Measurements from ENCODE around the gene ARHGAP24. TPM values are rescaled to one million over a fixed set of nuclear protein-coding genes. Genes with fewer than 3 reads are reported as not detected.

The ARHGAP24 gene
- total and polyA plus RNA-seq, 2 experiments from 2014 or later = 0.21 to 0.36 TPM

DNA sequence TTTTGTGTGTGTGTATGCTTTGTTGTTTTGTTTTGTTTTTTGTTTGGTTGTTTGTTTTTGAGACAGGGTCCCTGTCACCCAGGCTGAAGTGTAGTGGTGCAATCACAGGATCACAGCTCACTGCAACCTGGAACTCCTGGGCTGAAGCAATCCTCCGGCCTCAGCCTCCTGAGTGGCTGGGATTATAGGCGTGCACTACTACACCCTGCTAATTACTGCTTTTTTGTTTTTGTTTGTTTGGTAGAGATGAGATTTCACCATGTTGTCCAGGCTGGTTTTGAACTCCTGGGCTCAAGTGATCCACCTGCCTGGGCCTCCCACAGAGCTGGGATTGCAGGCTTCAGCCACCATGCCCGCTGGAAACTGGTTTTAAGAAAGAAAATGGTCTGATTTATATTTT, 44.7 kb upstream of the ARHGAP24 start:
- H3F3A ChIP-seq (replicated peaks; ENCODE audit: low read depth) = no peaks in the 10 kb centered on the region
- Mint-ChIP-seq H3K27ac (no peak overlapping the region), H3K4me3 (no peak overlapping the region), H3K27me3 (ENCODE audit: insufficient read depth, low read depth, poor library complexity) (peaks cover 6% of the 10 kb centered on the region), H3K36me3 (ENCODE audit: low read depth) (no peaks in the 10 kb centered on the region), H3K9me3 (no peaks in the 10 kb centered on the region; the same call in 2 of the 3 replicates), H3K4me1 (peaks cover 17% of the 10 kb centered on the region; the same call in 2 of the 3 replicates)
- no peak overlapping the region for H3K27ac ChIP-seq (ENCODE audit: low read depth)
- no peaks in the 10 kb centered on the region for H4K20me1 ChIP-seq (replicated peaks; ENCODE audit: insufficient read depth)
- ATAC-seq (no peak), DNase-seq (ENCODE audit: low spot score) (no peak)
- no peak overlapping the region for H3K4me2 ChIP-seq
- no peaks in the 10 kb centered on the region for H3K79me2 ChIP-seq (replicated peaks; ENCODE audit: insufficient read depth)
- no peaks in the 10 kb centered on the region for H3K36me3 ChIP-seq (ENCODE audit: insufficient read depth)
- H3K27me3 ChIP-seq (ENCODE audit: insufficient read depth) = no peaks in the 10 kb centered on the region
- H2AFZ ChIP-seq = peak overlapping the region; percentile 70; the same call in 1 of the 2 replicates
- H3K4me1 ChIP-seq (ENCODE audit: insufficient read depth) = 0 out of 2 replicates have a peak, but pooled peaks cover 8% of the 10 kb centered on the region
- TF ChIP-seq EZH2phosphoT487 (IDR thresholded peaks at IDR 0.05; ENCODE audit: unreplicated experiment) = no peak
- no peak for TF ChIP-seq ZNF114 (CRISPR knock-in tag; IDR thresholded peaks at IDR 0.05)
- TF ChIP-seq JUNB (IDR thresholded peaks at IDR 0.05; ENCODE audit: unreplicated experiment) = no peak
- no peak overlapping the region for H3K4me3 ChIP-seq
- H3K9me2 ChIP-seq (ENCODE audit: insufficient read depth) = no peaks in the 10 kb centered on the region; the same call in 1 of the 2 replicates

- DNase-seq (ENCODE audit: low spot score) (peak; percentile 2), ATAC-seq (no peak; the same call in 2 of the 3 replicates)
- Mint-ChIP-seq H3K27me3 (ENCODE audit: insufficient read depth, low read depth, poor library complexity) (peaks cover 4% of the 10 kb centered on the region), H3K4me1 (peaks cover 17% of the 10 kb centered on the region; the same call in 2 of the 3 replicates), H3K4me3 (no peak overlapping the region), H3K36me3 (ENCODE audit: low read depth) (no peaks in the 10 kb centered on the region), H3K9me3 (no peaks in the 10 kb centered on the region; the same call in 2 of the 3 replicates), H3K27ac (no peak overlapping the region)
- Histone ChIP-seq H3F3A (replicated peaks; ENCODE audit: low read depth) (no peaks in the 10 kb centered on the region), H3K4me2 (no peak overlapping the region), H4K20me1 (replicated peaks; ENCODE audit: insufficient read depth) (no peaks in the 10 kb centered on the region), H3K27ac (ENCODE audit: low read depth) (no peak overlapping the region), H3K27me3 (ENCODE audit: insufficient read depth) (no peaks in the 10 kb centered on the region), H3K36me3 (ENCODE audit: insufficient read depth) (no peaks in the 10 kb centered on the region), H3K4me3 (no peak overlapping the region), H3K4me1 (ENCODE audit: insufficient read depth) (0 out of 2 replicates have a peak, but pooled peaks cover 7% of the 10 kb centered on the region), H3K79me2 (replicated peaks; ENCODE audit: insufficient read depth) (no peaks in the 10 kb centered on the region), H2AFZ (peak overlapping the region; percentile 70; the same call in 1 of the 2 replicates), H3K9me2 (ENCODE audit: insufficient read depth) (no peaks in the 10 kb centered on the region; the same call in 1 of the 2 replicates)
- no peak for TF ChIP-seq ZNF331 (CRISPR knock-in tag; IDR thresholded peaks at IDR 0.05; ENCODE audit: low read depth)
- TF ChIP-seq REST (IDR thresholded peaks at IDR 0.05; ENCODE audit: unreplicated experiment) = no peak
- TF ChIP-seq NANOG (IDR thresholded peaks at IDR 0.05; ENCODE audit: borderline replicate concordance) = no peak
- no peak for TF ChIP-seq STAT1 (IDR thresholded peaks at IDR 0.05; ENCODE audit: unreplicated experiment)
- TF ChIP-seq CREB1 (CRISPR knock-in tag; IDR thresholded peaks at IDR 0.05; ENCODE audit: low read depth) = no peak
- no peak for TF ChIP-seq EZH2phosphoT487 (IDR thresholded peaks at IDR 0.05; ENCODE audit: unreplicated experiment)
- TF ChIP-seq ZNF462 (CRISPR knock-in tag; IDR thresholded peaks at IDR 0.05) = no peak
- TF ChIP-seq, protein P1, sequence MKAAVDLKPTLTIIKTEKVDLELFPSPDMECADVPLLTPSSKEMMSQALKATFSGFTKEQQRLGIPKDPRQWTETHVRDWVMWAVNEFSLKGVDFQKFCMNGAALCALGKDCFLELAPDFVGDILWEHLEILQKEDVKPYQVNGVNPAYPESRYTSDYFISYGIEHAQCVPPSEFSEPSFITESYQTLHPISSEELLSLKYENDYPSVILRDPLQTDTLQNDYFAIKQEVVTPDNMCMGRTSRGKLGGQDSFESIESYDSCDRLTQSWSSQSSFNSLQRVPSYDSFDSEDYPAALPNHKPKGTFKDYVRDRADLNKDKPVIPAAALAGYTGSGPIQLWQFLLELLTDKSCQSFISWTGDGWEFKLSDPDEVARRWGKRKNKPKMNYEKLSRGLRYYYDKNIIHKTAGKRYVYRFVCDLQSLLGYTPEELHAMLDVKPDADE (IDR thresholded peaks at IDR 0.05) = no peak
Measured at GRCh38 chr4:85430697-85431096, 44.3 kb upstream of the ARHGAP24 start.
